ENCODE results near the gene AUTS2.

The AUTS2 gene

GRCh38 chr7:70113078-70113477 lies 514.8 kb downstream of the AUTS2 start:
- H3K27ac ChIP-seq (replicated peaks) = no peak overlapping the region
- TF ChIP-seq SPI1 (IDR thresholded peaks at IDR 0.05; ENCODE audit: borderline replicate concordance, low read depth) = no peak
- no peak for TF ChIP-seq CTCF (IDR thresholded peaks at IDR 0.05; ENCODE audit: insufficient read depth, low read length)
- TF ChIP-seq REST (IDR thresholded peaks at IDR 0.05; ENCODE audit: insufficient replicate concordance, low read depth) = no peak
- TF ChIP-seq GABPA (IDR thresholded peaks at IDR 0.05; ENCODE audit: low read depth) = no peak
- no peak for DNase-seq (ENCODE audit: low read depth in 1 of 2, low spot score in 1 of 2)
- no peaks in the 10 kb centered on the region for H3K27me3 ChIP-seq (ENCODE audit: insufficient read depth, poor library complexity, severe bottlenecking)
- H3K4me3 ChIP-seq (replicated peaks; ENCODE audit: insufficient read depth, low read length) = no peak overlapping the region

GRCh38 chr7:70113536-70113935 lies 515.3 kb downstream of the AUTS2 start:
- no peak for TF ChIP-seq POLR2AphosphoS5 (IDR thresholded peaks at IDR 0.05; ENCODE audit: low read depth)
- TF ChIP-seq SPI1 (IDR thresholded peaks at IDR 0.05; ENCODE audit: borderline replicate concordance, low read depth) = no peak
- TF ChIP-seq REST (IDR thresholded peaks at IDR 0.05; ENCODE audit: insufficient replicate concordance, low read depth) = no peak
- TF ChIP-seq GABPA (IDR thresholded peaks at IDR 0.05; ENCODE audit: low read depth) = no peak
- no peak for TF ChIP-seq CTCF (IDR thresholded peaks at IDR 0.05; ENCODE audit: insufficient read depth, low read length)
- Histone ChIP-seq H3K4me3 (replicated peaks; ENCODE audit: insufficient read depth, low read length) (no peak overlapping the region), H3K27ac (replicated peaks) (no peak overlapping the region), H3K27me3 (ENCODE audit: insufficient read depth, poor library complexity, severe bottlenecking) (no peaks in the 10 kb centered on the region)
- no peak for DNase-seq (ENCODE audit: low read depth in 1 of 2, low spot score in 1 of 2)

- TF ChIP-seq REST (IDR thresholded peaks at IDR 0.05; ENCODE audit: insufficient replicate concordance, low read depth) = no peak
- no peak for TF ChIP-seq CTCF (IDR thresholded peaks at IDR 0.05; ENCODE audit: insufficient read depth, low read length)
- TF ChIP-seq GABPA (IDR thresholded peaks at IDR 0.05; ENCODE audit: low read depth) = no peak
- no peak for TF ChIP-seq POLR2AphosphoS5 (IDR thresholded peaks at IDR 0.05; ENCODE audit: low read depth)
- no peak for TF ChIP-seq SPI1 (IDR thresholded peaks at IDR 0.05; ENCODE audit: borderline replicate concordance, low read depth)
- no peak overlapping the region for H3K4me3 ChIP-seq (replicated peaks; ENCODE audit: insufficient read depth, low read length)
- no peak overlapping the region for H3K27ac ChIP-seq (replicated peaks)
- H3K27me3 ChIP-seq (ENCODE audit: insufficient read depth, poor library complexity, severe bottlenecking) = no peaks in the 10 kb centered on the region
- DNase-seq (ENCODE audit: low read depth in 1 of 2, low spot score in 1 of 2) = no peak
These were observed 516.5 kb downstream of the AUTS2 start for GRCh38 chr7:70114806-70115205.

Data from HL-60 (cell line).